Measurements from ENCODE around the gene CARD11.

The CARD11 gene

DNA sequence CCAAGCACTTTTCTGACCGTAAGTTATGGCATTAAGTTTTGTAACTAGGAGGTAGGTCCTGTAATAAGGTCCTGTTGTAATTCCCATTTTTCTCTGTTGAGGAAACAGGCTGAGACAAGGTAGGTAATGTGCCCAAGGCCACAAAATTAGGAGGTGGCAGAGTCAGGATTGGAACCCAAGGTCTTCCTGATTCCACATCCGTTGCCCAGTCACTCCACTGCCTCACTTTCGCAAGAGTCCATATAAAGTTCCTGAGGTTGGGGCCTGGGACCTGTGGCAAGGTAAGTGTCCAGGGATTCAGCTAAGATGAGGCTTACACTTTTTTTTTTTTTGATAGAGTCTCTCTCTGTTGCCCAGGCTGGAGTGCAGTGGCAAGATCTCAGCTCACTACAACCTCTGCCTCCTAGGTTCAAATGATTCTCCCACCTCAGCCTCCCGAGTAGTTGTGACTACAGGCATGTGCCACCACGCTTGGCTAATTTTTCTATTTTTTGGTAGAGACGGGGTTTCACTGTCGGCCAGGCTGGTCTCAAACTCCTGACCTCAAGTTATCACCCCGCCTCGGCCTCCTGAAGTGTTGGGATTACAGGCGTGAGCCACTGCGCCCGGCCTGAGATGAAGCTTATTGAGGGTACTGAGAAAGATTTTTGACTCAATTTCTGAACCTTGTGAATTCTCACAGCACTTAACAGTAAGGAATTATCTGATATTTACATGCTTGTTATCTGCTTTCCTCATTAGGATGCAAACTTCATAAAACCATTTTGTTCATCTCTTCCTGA is 179.3 kb downstream of the CARD11 start:
- DNase-seq = no peak

DNA sequence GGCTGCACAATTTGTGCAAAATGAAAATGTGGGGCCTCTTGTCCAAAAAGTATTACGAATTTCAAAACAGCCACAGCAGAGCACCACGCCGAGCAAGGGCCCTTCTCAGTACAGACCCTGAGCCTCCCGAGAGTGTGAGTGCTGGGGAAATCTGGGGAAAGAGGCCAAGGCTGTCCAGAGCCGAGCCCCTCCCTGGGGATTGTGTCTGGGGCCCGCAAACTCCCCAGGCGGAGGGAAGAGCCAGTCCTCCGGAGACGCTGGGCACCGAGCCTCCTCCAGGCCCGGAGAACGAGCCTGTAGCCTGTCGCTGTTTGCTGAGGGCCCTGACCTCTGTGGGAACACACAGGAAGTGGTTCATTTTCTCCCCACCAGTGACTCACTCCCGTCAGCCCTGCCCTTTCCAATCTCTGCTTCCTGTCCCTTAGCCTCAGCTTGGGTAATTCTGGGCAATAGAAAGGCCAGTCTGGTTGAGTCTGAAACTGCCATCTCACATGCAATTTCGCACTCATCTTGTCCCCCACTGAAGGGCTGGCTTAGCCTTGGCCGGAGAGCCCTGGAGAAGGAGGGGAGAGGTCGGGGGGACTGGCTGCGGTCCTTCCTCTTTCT is 180.1 kb downstream of the CARD11 start:
- DNase-seq = peak; percentile 85

DNA sequence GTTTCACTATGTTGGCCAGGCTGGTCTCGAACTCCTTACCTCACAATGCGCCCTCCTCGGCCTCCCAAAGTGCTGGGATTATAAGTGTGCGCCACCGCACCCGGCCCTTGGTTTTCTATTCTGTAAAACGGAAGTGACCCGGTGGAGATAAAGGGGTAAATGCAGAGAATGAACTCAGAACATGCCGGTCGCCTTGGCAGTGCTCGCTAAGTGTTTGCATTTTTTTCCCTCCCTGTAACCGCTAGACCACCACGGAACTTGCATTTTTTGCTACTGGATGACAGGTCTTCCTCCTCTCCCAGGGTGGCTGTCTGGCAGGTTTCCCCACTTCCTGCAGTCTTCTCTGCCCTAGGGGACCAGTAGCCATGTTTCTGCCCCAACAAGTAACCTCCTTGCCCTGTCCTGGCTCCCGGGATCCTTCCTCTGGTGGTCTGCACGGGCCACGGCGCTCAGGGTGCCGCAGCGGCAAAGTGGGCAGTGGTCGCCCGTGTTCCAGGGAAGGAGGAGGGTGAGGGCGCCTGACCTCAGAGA is 180.8 kb downstream of the CARD11 start:
- DNase-seq = no peak

DNA sequence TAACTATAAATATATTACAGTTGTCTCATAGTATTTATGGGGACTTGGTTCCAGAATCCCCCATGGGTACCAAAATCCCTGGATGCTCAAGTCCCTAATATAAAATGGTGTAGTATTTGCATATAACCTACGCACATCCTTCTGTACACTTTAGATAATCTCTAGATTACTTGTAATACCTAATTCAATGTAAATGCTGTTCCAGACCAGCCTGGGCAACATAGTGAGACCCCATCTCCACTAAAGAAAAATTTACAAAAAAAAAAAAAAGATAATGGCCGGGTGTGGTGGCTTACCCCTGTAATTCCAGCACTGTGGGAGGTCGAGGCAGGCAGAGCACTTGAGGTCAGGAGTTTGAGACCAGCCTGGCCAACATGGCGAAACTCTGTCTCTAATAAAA is 182.2 kb downstream of the CARD11 start:
- DNase-seq = no peak

DNA sequence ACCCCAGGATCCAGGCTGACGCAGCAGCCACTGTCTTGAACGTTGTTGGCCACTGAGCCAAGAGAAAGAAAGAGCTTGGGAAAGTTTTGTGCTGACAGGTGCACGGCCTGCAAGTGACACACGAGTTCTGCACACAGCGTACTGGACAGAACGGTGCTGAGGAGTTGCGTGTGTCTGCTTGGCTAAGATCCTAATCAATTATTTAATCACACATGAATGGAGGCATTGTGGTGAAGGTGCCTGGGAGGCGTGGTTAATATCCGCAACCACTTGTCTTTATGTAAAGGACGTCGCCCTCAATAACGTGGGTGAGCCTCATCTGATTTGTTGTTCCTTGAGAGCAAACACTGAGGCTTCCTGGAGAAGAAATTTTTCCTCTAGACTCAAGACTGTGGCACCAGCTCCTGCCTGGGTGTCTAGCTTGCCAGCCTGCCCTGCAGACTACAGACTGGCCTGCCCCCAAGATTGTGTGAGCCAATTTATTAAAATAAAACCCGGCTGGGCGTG is 183.0 kb downstream of the CARD11 start:
- DNase-seq = no peak

DNA sequence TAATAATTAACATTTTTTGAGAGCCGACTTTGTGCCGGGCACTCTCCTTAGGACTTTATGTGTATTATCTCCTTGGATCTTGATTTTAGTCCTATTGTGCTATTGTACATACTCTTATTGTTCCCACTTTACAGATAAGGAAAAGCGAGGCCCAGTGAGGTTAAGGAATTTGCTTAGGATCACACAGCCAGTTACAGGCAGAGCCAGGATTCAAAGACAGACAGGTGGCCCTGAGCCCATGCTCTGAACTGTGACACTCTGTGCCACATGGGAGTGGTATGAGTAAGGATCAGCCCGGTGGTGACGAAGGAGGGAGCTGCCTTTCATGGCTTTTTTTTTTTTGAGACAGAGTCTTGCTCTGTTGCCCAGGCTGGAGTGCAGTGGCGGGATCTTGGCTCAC is 183.7 kb downstream of the CARD11 start:
- no peak for DNase-seq

DNA sequence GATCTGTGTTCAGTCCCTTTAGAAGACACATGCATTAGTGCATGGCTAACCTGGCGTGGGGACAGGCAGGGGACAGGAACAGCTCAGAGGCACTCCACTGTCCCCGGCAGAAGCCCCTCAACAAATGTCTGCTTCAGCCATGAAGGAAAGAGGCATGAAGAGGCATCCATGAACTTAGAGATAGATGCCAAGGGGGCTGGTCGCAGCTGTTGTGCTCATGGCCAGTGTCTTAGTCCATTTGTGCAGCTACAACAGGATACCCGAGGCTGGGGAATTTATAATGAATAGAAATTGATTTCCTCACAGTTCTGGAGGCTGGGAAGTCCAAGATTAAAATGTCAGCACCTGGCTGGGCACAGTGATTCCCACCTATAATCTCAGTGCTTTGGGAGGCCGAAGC is 185.0 kb downstream of the CARD11 start:
- no peak for DNase-seq

DNA sequence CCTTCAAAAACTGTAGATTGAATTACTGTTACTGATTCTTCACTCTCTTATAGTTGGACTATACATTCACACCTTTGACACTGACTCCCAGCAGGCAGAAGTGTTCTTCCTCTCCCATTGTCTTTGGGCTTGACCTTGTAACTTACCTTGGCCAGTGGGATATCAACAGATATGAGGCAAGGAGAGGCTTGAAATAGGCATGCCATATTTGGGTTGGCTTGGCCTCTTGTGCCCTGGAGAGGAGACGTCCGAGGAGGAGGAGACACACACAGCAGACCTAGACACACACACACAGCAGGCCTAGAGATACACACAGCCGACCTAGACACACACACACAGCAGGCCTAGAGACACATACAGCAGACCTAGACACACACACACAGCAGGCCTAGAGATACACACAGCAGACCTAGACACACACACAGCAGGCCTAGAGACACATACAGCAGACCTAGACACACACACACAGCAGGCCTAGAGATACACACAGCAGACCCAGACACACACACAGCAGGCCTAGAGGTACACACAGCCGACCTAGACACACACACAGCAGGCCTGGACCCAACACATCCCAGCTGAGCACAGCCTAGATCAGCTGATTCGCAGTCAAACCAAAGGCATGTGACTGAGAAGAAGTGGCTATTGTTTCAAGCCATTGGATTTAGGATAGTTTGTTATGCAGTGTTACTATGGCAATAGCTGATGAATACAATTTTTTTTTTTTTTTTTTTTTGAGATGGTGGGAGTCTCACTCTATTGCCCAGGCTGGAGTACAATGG is 187.1 kb downstream of the CARD11 start:
- no peak for DNase-seq

All from stimulated activated CD4-positive, alpha-beta T cell treated with anti-CD3 and anti-CD28 coated beads, Interleukin-1b, Interleukin-23, amount 100 ng/mL, for 48 hours (primary cell).